GM12801 (cell line): ENCODE results near the gene RABL3.

Experiments used
- CTCF ChIP-seq: IDR thresholded peaks from one replicate; pipeline ENCODE4 v1.5.1; 2011; ENCODE audit warnings: control low read depth; ENCODE audit not compliant: insufficient read length; ENCODE audit errors: extremely low read depth

Gene RABL3

GRCh38 chr3:120772081-120772480 lies 29.8 kb upstream of the RABL3 start:
- no peak for TF ChIP-seq CTCF

- TF ChIP-seq CTCF = no peak
Observed at GRCh38 chr3:120770891-120771290, 28.6 kb upstream of the RABL3 start.

- no peak for TF ChIP-seq CTCF
Observed at GRCh38 chr3:120769436-120769835, 27.1 kb upstream of the RABL3 start.

- no peak for TF ChIP-seq CTCF
Observed at GRCh38 chr3:120767106-120767505, 24.8 kb upstream of the RABL3 start.

GRCh38 chr3:120766576-120766975 lies 24.3 kb upstream of the RABL3 start:
- no peak for TF ChIP-seq CTCF

GRCh38 chr3:120765830-120766493 lies 23.6 kb upstream of the RABL3 start:
- TF ChIP-seq CTCF = no peak

- TF ChIP-seq CTCF = no peak
Observed at GRCh38 chr3:120764206-120764605, 21.9 kb upstream of the RABL3 start.

GRCh38 chr3:120763601-120764000 lies 21.3 kb upstream of the RABL3 start:
- TF ChIP-seq CTCF = no peak
